ENCODE measurements around the gene CES2.
"Not testable (repeated sequence)": the region's sequence is repeated elsewhere in the genome, so short reads cannot be mapped to it uniquely, and the experiment has no call there.

CES2 gene

DNA sequence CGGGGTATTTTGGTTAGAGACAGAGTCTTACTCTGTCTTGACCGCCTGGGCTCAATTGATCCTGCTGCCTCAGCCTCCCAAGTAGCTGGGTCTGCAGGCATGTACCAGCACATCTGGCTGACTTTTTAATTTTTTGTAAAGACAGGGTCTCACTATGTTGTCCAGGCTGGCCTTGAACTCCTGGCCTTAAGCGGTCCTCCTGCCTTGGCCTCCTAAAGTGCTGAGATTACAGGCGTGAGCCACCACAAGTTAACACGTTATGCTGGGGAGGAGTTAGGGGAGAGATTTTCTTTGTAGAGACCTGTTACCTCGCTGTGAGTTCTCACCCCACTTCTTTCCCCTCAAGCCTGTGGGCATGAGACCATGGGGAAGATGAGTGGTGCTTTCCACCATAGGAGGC lies 51.2 kb downstream of the CES2 start:
- no peak for DNase-seq

DNA sequence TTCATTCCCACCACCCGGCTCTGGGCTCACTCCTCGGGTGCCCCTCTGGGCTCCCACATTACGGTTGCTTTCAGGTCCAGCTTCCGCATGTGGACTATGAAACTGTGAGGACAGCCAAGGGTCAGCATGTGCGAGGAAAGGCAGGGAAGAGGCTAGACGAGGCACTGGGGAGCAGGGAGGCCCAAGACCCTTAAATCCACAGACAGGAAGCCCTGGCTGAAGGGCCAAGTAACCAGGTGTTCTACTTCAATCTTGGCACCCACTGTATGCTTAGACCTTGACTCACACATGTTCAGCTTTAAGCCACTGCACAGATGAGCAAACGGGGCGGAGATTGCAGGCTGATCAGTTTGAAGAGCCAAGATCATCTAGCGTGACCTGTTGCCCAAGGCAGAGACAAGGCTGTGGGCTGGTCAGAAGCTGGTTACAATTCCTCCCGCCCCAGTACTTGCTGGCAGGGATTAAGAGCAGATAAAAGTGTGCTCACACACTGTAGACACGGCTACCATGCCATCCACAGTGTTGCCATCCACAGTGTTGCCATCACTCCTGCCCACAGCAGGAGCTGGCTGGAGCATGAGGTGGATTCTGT lies 53.0 kb downstream of the CES2 start, which contains the start of gene CES4A:
TSS of gene CES4A (plus strand) at position 393 of the 592 bp plus-strand sequence. CDS start at position 577, 184 bp downstream.
- DNase-seq = peak; percentile 48

DNA sequence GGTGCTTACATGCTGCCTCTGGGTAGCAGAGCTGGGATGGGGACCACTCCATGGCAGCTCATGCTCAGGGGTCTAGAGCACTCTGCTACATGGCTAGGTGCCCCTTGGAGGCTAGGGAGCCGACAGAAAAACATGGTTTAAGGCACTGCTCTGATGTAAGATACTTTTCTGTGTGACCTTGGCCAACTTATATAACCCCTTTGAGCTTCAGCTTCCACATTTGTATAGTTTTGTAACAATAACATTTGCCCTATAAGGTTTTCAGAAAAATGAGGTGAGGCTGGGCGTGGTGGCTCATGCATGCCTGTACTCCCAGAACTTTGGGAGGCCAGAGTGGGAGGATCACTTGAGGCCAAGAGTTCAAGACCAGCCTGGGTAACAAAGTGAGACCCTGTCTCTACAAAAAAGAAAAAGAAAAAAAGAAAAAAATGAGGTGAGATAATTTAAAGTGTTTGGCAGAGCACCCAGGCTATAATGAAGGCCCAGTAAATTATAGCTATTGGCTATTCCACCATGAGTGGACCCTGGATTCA lies 56.3 kb downstream of the CES2 start:
- DNase-seq = no peak

DNA sequence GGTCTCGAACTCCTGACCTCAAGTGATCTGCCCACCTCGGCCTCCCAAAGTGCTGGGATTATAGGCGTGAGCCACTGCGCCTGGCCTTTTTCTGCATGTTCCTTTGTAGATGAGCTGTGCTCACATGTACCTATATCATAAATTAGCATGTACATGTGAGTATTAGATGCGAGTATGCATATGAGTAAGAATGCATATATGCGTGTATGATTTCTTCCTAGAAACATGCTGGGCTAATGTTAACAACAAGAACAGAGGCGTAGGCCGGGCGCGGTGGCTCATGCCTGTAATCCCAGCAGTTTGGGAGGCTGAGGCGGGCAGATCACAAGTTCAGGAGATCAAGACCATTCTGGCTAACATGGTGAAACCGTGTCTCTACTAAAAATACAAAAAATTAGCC lies 58.2 kb downstream of the CES2 start:
- DNase-seq = not testable (repeated sequence)
